HG02973 (cell line): Measurements from ENCODE around the gene PANX2.

ENCODE experiments used
- ATAC-seq: cut with Tn5 transposase; IDR thresholded peaks from one replicate; pipeline ENCODE4 v1.9.1; 2021; ENCODE audit warnings: moderate library complexity; ENCODE audit not compliant: unreplicated experiment

The PANX2 gene

GRCh38 chr22:50226063-50226874 is 55.7 kb downstream of the PANX2 start:
- ATAC-seq, result no peak

GRCh38 chr22:50226875-50227165 is 56.3 kb downstream of the PANX2 start:
- ATAC-seq, result no peak

DNA sequence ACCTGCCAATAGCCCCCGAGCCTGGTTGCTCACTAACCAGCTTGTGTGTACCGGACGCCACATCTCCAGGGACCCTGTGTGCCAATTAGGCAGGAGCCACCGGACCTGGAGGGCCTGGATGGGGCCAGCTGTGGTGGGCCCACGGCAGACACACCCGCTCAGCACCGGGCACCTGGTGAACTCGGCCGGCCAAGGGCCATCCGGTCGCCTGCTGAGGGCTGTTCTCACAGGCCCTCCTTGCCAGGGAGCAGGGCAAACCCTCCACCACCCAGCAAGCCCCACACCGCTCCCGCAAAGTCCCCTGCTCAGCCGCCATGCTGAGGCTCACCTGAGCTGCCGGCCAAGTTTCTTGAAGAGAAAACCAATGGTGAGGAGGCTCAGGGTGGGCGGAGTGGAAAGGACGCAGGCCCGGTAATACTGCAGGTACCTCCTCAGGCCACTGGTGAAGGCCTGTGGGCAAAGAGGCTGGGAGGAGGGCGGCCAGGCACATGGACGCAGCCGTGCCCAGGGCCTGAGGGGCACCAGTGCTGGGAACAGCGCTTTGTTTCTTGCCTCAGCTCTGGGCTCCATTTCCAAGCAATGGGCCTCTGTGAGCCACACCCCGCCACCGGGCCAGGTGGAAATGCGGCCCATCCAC is 57.2 kb downstream of the PANX2 start:
- no peak for ATAC-seq

- ATAC-seq, result no peak
Observed at GRCh38 chr22:50228366-50228765, 57.8 kb downstream of the PANX2 start.

GRCh38 chr22:50229370-50229769 is 58.8 kb downstream of the PANX2 start:
- ATAC-seq, result no peak
